A673 (cell line): ENCODE data around the gene CHCHD3.

Experiments
- CTCF ChIP-seq: fragments of 300-800, 200-600 bp; sonication (generic); conservative IDR thresholded peaks from 2 replicates; pipeline ENCODE4 v1.5.1; 2017; ENCODE audit warnings: low read depth, mild to moderate bottlenecking, antibody characterized with exemption, low read length, moderate library complexity, mixed read lengths
- EZH2 ChIP-seq: fragments of 200-600 bp; sonication (generic); IDR thresholded peaks from 2 replicates; pipeline ENCODE4 v1.6.1; 2017; ENCODE audit warnings: borderline replicate concordance, low read depth, mild to moderate bottlenecking, mixed read lengths, antibody characterized with exemption, low read length; ENCODE audit not compliant: poor library complexity, severe bottlenecking

- TF ChIP-seq CTCF (no peak), EZH2 (no peak)
Observed at GRCh38 chr7:133048589-133048988, 33.3 kb downstream of the CHCHD3 start.
